ENCODE data around the gene DUSP21. TPM values are rescaled to one million over a fixed set of nuclear protein-coding genes. Genes with fewer than 3 reads are reported as not detected.

Gene DUSP21
- total and polyA plus RNA-seq, 2 of the 4 experiments (the other 2 are of a cell fraction), result not detected

GRCh38 chrX:44878780-44879179 lies 35.0 kb downstream of the DUSP21 start:
- Histone ChIP-seq H3K4me3 (ENCODE audit: insufficient read depth, low read depth, low read length) (no peak overlapping the region), H4K20me1 (ENCODE audit: insufficient read depth, low read length) (peaks cover 55% of the 10 kb centered on the region)

More at GRCh38 chrX:44878780-44879179, 35.0 kb downstream of the DUSP21 start:
- Histone ChIP-seq H3K27ac (ENCODE audit: insufficient read depth, low read length) (no peak overlapping the region), H3K4me2 (ENCODE audit: low read depth, low read length) (no peak overlapping the region), H2BK20ac (ENCODE audit: low read depth, low read length) (no peak overlapping the region), H3K56ac (ENCODE audit: extremely low read depth, insufficient read depth, low read length) (no peak overlapping the region), H2AK9ac (replicated peaks; ENCODE audit: low read depth, low read length, poor library complexity) (no peak overlapping the region), H3K9me1 (ENCODE audit: insufficient read depth, low read length) (no peaks in the 10 kb centered on the region), H2BK15ac (ENCODE audit: low read depth, low read length) (no peak overlapping the region), H3K14ac (replicated peaks; ENCODE audit: low read depth, low read length) (no peak overlapping the region), H3K23ac (ENCODE audit: low read depth, low read length) (no peak overlapping the region), H3K9ac (ENCODE audit: low read depth, low read length) (no peak overlapping the region), H2BK120ac (ENCODE audit: low read depth, low read length) (no peak overlapping the region), H3K4ac (ENCODE audit: low read depth, low read length) (no peak overlapping the region), H3K27me3 (ENCODE audit: control insufficient read depth, insufficient read depth, low read length) (no peaks in the 10 kb centered on the region), H2BK5ac (ENCODE audit: low read depth, low read length, poor library complexity, severe bottlenecking) (no peak overlapping the region), H4K91ac (ENCODE audit: insufficient read depth, low read depth, low read length) (no peak overlapping the region), H2AFZ (replicated peaks; ENCODE audit: low read length, poor library complexity) (no peak overlapping the region), H4K5ac (ENCODE audit: low read depth, low read length) (no peak overlapping the region), H2AK5ac (ENCODE audit: low read depth, low read length) (no peak overlapping the region), H3K18ac (ENCODE audit: low read depth, low read length) (no peak overlapping the region), H3K36me3 (ENCODE audit: control insufficient read depth, insufficient read depth, low read length) (no peaks in the 10 kb centered on the region), H3K4me1 (ENCODE audit: control insufficient read depth, insufficient read depth, low read length) (no peaks in the 10 kb centered on the region), H3K9me3 (ENCODE audit: control insufficient read depth, insufficient read depth, low read length) (no peaks in the 10 kb centered on the region), H4K8ac (ENCODE audit: low read depth in 2 of 2, low read length in 2 of 2) (no peak overlapping the region), H3K79me1 (ENCODE audit: low read depth in 1 of 2, low read length in 2 of 2) (peaks cover 4 to 24% of the 10 kb centered on the region in 2 experiments)
- no TSS peak for BruUV-seq (replicated peaks)
- no peak for ATAC-seq (ENCODE audit: low read depth)
- intact Hi-C loops (cut with micrococcal nuclease) (loop anchor here (10.0 kb wide), 1 partner anchor 924 kb away; no protein-coding TSS in a partner anchor), in situ Hi-C loops (cut with MboI; ENCODE audit: low sequenced_read_pairs) (no loop called here), dilution Hi-C loops (cut with HindIII; ENCODE audit: low sequenced_read_pairs, unreplicated experiment) (no loop called here)
- ChIA-PET CTCF (no interaction called here), POLR2A (ENCODE audit: unreplicated experiment) (no interaction called here)
- no peak for DNase-seq
- no CpG with 5 or more reads among the region's 8 CpGs for WGBS, 2 experiments (ENCODE audit: extremely low coverage in 2 of 2, insufficient read length in 1 of 2)
- no peak for TF ChIP-seq CEBPB (IDR thresholded peaks at IDR 0.05; ENCODE audit: low read depth, low read length)
- TF ChIP-seq MAZ (IDR thresholded peaks at IDR 0.05; ENCODE audit: borderline replicate concordance, low read depth, low read length), result no peak
- TF ChIP-seq POLR2A (IDR thresholded peaks at IDR 0.05; ENCODE audit: low read depth, low read length), result no peak
- no peak for TF ChIP-seq CTCF (conservative IDR thresholded peaks at IDR 0.05; ENCODE audit: low read depth, low read length)
- no peak for TF ChIP-seq RFX5 (IDR thresholded peaks at IDR 0.05; ENCODE audit: low read depth, low read length)
- no peak for TF ChIP-seq MXI1 (IDR thresholded peaks at IDR 0.05; ENCODE audit: borderline replicate concordance, low read depth, low read length)
- no peak for TF ChIP-seq BHLHE40 (IDR thresholded peaks at IDR 0.05; ENCODE audit: low read depth, low read length)
- no peak for TF ChIP-seq NFE2L2 (IDR thresholded peaks at IDR 0.05; ENCODE audit: low read depth, low read length)
- TF ChIP-seq FOS (IDR thresholded peaks at IDR 0.05; ENCODE audit: low read depth, low read length), result no peak
- no peak for TF ChIP-seq RCOR1 (IDR thresholded peaks at IDR 0.05; ENCODE audit: insufficient replicate concordance, low read length)
- TF ChIP-seq MAFK (IDR thresholded peaks at IDR 0.05; ENCODE audit: low read depth, low read length), result no peak
- no peak for TF ChIP-seq RAD21 (IDR thresholded peaks at IDR 0.05; ENCODE audit: low read length)
- no peak for TF ChIP-seq CHD1 (IDR thresholded peaks at IDR 0.05; ENCODE audit: low read depth, low read length)
- no peak for TF ChIP-seq ELK1 (IDR thresholded peaks at IDR 0.05; ENCODE audit: borderline replicate concordance, low read depth, low read length)
- TF ChIP-seq SMC3 (IDR thresholded peaks at IDR 0.05; ENCODE audit: low read depth, low read length), result no peak
